K562 (cell line): Measurements from ENCODE around the gene MYRIP. TPM values are rescaled to one million over a fixed set of nuclear protein-coding genes. Genes with fewer than 3 reads are reported as not detected.

Experiments
- ATAC-seq: fragments of 200-7000 bp; cut with Tn5 transposase; 3 replicates; pipeline ENCODE4 v1.9.1; 2020; ENCODE audit warnings: moderate library complexity
- BruUV-seq: library from RNA; stranded (reverse); fragments of 400-500 nt; replicated peaks from 2 replicates; lab custom pipeline; 2021; lab: Mats Ljungman, UMichigan
- CTCF ChIA-PET: fragments of 300-600 bp; formaldehyde crosslinking; extraction: SDS; loops from one replicate; lab custom pipeline; 2021; ENCODE audit warnings: low intra/inter-chr PET ratio; lab: Yijun Ruan, JAX
- POLR2A ChIA-PET: fragments of 300-600, 350-650 bp; sonication (Branson Sonifier 250); formaldehyde crosslinking; extraction: SDS; loops from one replicate; lab custom pipeline; 2021; ENCODE audit warnings: antibody characterized with exemption, inconsistent platforms; lab: Yijun Ruan, JAX
- DNase-seq, 4 experiments: peaks; one replicate each; pipeline versions ENCODE4 v3.0.0 to v3.0.0-alpha.2; 2011 to 2018; ENCODE audit warnings: low spot score in 3 of 4, mixed read lengths in 3 of 4; ENCODE audit errors: extremely low read depth in 1 of 4
- FAIRE-seq: peaks from 2 replicates; lab custom pipeline; 2011; peaks lifted over from hg19 to GRCh38; lab: Jason Lieb, UNC
- H2AFZ ChIP-seq: 2 replicates; pipeline ENCODE4 v1.6.0; 2011; ENCODE audit warnings: low read depth, low read length, control low read depth, inconsistent platforms
- H3K27ac ChIP-seq: fragments of 200-600 bp; 3 replicates; pipeline ENCODE4 v1.8.0; 2011; ENCODE audit warnings: low read depth, mild to moderate bottlenecking, control low read depth, inconsistent platforms, low read length, moderate library complexity, mixed read lengths; ENCODE audit errors: extremely low read depth
- H3K27me3 ChIP-seq, 2 experiments: fragments of 300-600 bp in 1 of 2; 2 replicates in 1 of 2; 3 replicates in 1 of 2; pipeline versions ENCODE4 v1.6.0 to v1.8.0; 2011; ENCODE audit warnings: inconsistent platforms in 2 of 2, low read length in 2 of 2, mild to moderate bottlenecking in 1 of 2, mixed read lengths in 1 of 2, moderate library complexity in 1 of 2; ENCODE audit not compliant: control insufficient read depth in 2 of 2, insufficient read depth in 2 of 2
- H3K36me3 ChIP-seq: fragments of 300-600 bp; 3 replicates; pipeline ENCODE4 v1.8.0; 2011; ENCODE audit warnings: mild to moderate bottlenecking, low read length, inconsistent platforms; ENCODE audit not compliant: control insufficient read depth, insufficient read depth
- H3K4me1 ChIP-seq, 2 experiments: fragments of 200-600 bp in 1 of 2; replicated peaks in 1 of 2; 2 replicates in 1 of 2; 3 replicates in 1 of 2; pipeline versions ENCODE4 v1.5.1 to v1.8.0; 2011; ENCODE audit warnings: inconsistent platforms in 2 of 2, low read length in 2 of 2, mild to moderate bottlenecking in 1 of 2, mixed read lengths in 1 of 2, moderate library complexity in 1 of 2; ENCODE audit not compliant: control insufficient read depth in 2 of 2, insufficient read depth in 2 of 2
- H3K4me2 ChIP-seq: 2 replicates; pipeline ENCODE4 v1.6.1; 2011; ENCODE audit warnings: low read length, control low read depth, inconsistent platforms, mixed read lengths; ENCODE audit not compliant: insufficient read depth
- H3K4me3 ChIP-seq: fragments of 200-600 bp; sonication (generic), shearing (Covaris generic); 2 replicates; pipeline ENCODE4 v1.5.1; 2016; ENCODE audit warnings: control low read depth, inconsistent platforms
- H3K79me2 ChIP-seq: fragments of 200-600 bp; 3 replicates; pipeline ENCODE4 v1.8.0; 2011; ENCODE audit warnings: low read length, inconsistent platforms; ENCODE audit not compliant: control insufficient read depth, insufficient read depth
- H3K9ac ChIP-seq, 2 experiments: 2 replicates each; pipeline versions ENCODE4 v1.6.0 to v1.6.1; 2011; ENCODE audit warnings: low read depth in 2 of 2, low read length in 2 of 2, control low read depth in 1 of 2, inconsistent platforms in 1 of 2, mild to moderate bottlenecking in 1 of 2, mixed read lengths in 1 of 2; ENCODE audit not compliant: insufficient read depth in 1 of 2
- H3K9me1 ChIP-seq: one replicate; pipeline ENCODE4 v1.6.0; 2011; ENCODE audit warnings: inconsistent platforms, mild to moderate bottlenecking, low read length, moderate library complexity; ENCODE audit not compliant: control insufficient read depth, insufficient read depth
- H3K9me3 ChIP-seq: replicated peaks from 2 replicates; pipeline ENCODE4 v1.5.1; 2011; ENCODE audit warnings: low read depth, low read length, inconsistent platforms; ENCODE audit not compliant: control insufficient read depth, insufficient read depth
- H4K20me1 ChIP-seq: replicated peaks from 2 replicates; pipeline ENCODE4 v1.6.1; 2011; ENCODE audit warnings: low read length, inconsistent platforms, mixed read lengths; ENCODE audit not compliant: control insufficient read depth, insufficient read depth
- EP400 ChIP-seq: fragments of 450-650 bp; IDR thresholded peaks from 2 replicates; pipeline ENCODE4 v1.6.1; 2017; ENCODE audit warnings: antibody characterized with exemption, mild to moderate bottlenecking, moderate library complexity
- GABPA ChIP-seq: fragments of 200-800 bp; sonication (Bioruptor generic); conservative IDR thresholded peaks from 2 replicates; pipeline ENCODE4 v1.6.1; 2016; ENCODE audit warnings: low read depth, missing genetic modification characterization, missing compliant biosample characterization
- HNRNPUL1 ChIP-seq: fragments of 200-400 bp; formaldehyde crosslinking; IDR thresholded peaks from 2 replicates; pipeline ENCODE4 v1.6.1; 2017; ENCODE audit warnings: low read length
- WGBS: fragments of 100-300 bp; shearing (Covaris generic); methylation state at CpG from one replicate; pipeline ENCODE4 v1.1.6; 2016; ENCODE audit warnings: low coverage, mixed read lengths; ENCODE audit not compliant: insufficient coverage; ENCODE audit errors: missing lambda C conversion rate; 5-methylcytosine and 5-hydroxymethylcytosine counted together
- in situ Hi-C: fragments of 300-500 bp; cut with MboI; formaldehyde crosslinking; loops from 4 replicates; pipeline ENCODE4 v1.15.0; 2018; ENCODE audit warnings: inconsistent platforms, mixed read lengths
- intact Hi-C: fragments of 100-400 bp; cut with micrococcal nuclease; formaldehyde crosslinking; loops from 2 replicates; pipeline ENCODE4 v1.14.2; 2022
- polyA plus RNA-seq, 8 experiments: library from polyadenylated mRNA; depleted of rRNA in 4 of 8; stranded (reverse) in 5 of 8; unstranded in 3 of 8; fragments of >200 nt; fragmentation: Nextera tagmentation in 2 of 8; fragmentation: Illumina TruSeq in 1 of 8; extraction: Ambion mirVana in 2 of 8; extraction: Trizol in 1 of 8; gene quantifications; 2 replicates each; pipeline versions ENCODE4 v1.2.1 to v1.2.3, GENCODE V29; 2011 to 2014; ENCODE audit warnings: inconsistent platforms in 1 of 8, missing spikeins in 1 of 8
- total RNA-seq, 7 experiments: library from RNA; depleted of rRNA in 6 of 7; stranded (reverse); fragments of >200 nt in 6 of 7; fragmentation: Illumina TruSeq in 2 of 7; extraction: Trizol in 2 of 7; gene quantifications; 2 replicates each; pipeline versions ENCODE4 v1.2.1 to v1.2.3, GENCODE V29; 2011 to 2021; ENCODE audit warnings: low replicate concordance in 1 of 7

The MYRIP gene
- total and polyA plus RNA-seq, 9 of the 15 experiments (the other 6 are each of a cell fraction or from before 2014, with no cell fraction given), result 0.03 to 0.12 TPM; not detected in 7

DNA sequence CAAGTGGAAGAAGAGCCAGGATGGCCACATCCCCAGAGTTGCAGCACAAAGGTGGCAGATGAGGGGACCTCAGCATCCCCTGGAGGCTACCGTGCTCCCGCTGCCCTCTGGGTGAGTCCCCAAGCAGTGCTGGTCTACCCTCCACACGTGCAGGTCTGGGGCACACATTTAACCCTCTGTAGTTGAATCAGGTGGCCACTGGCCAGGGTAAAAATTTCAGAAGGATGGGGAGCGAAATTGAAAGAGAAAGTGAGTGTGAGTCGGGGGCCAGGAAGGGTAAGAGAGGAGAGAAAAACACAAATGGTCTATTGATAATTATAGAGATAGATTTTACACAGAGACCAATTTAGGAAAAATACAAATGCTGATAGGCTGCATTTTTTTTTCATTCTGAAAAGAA is 360.6 kb downstream of the MYRIP start:
- Histone ChIP-seq H3K4me1 (no peaks in the 10 kb centered on the region), H3K4me2 (no peak overlapping the region), H3K9me3 (no peaks in the 10 kb centered on the region), H3K9me1 (no peaks in the 10 kb centered on the region), H3K79me2 (no peaks in the 10 kb centered on the region), H3K36me3 (no peaks in the 10 kb centered on the region), H3K27me3 (peaks cover 4 to 24% of the 10 kb centered on the region in 2 experiments; a peak in 3 of 5 replicates), H3K27ac (no peak overlapping the region), H2AFZ (no peak overlapping the region), H3K9ac (no peak overlapping the region), H3K4me3 (no peak overlapping the region), H4K20me1 (no peaks in the 10 kb centered on the region)
- ATAC-seq, result no peak
- POLR2A ChIA-PET, result no interaction called here
- no peak for DNase-seq
- intact Hi-C loops, result loop anchor here (10.0 kb wide), 3 partner anchors 155 to 725 kb away; no protein-coding TSS in a partner anchor
- no peak for TF ChIP-seq HNRNPUL1
- no peak for TF ChIP-seq GABPA (tag)
- 0% methylated on average over 3 of the region's 5 CpGs for WGBS
- FAIRE-seq, result no peak
- no TSS peak for BruUV-seq
- CTCF ChIA-PET, result no interaction called here
- in situ Hi-C loops, result loop anchor here (10.0 kb wide), 1 partner anchor 625 kb away; no protein-coding TSS in a partner anchor

DNA sequence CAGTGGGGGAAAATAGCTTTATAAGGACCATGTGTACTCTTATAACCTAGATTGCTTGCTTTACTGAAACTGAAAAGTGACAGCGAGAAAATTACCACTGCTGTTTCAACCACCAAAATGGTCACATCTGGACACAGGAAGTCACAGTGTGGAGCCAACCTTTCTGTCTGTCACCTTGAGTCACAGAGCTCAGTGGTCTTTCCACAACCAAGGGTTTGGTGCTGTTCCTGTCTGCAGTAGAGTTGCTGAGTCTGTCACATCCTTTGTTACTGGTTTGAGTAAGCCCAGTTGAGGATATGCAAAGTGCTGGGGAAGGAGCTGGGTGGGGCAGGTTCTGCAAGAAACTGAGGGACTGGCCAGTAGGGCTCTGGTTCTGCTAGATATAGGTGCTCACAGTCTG is 361.0 kb downstream of the MYRIP start:
- DNase-seq (no peak), ATAC-seq (no peak), FAIRE-seq (no peak)
- Histone ChIP-seq H3K27me3 (peaks cover 4 to 27% of the 10 kb centered on the region in 2 experiments; a peak in 3 of 5 replicates), H3K27ac (no peak overlapping the region), H3K36me3 (no peaks in the 10 kb centered on the region), H4K20me1 (no peaks in the 10 kb centered on the region), H3K4me2 (no peak overlapping the region), H2AFZ (no peak overlapping the region), H3K4me3 (no peak overlapping the region), H3K9me3 (no peaks in the 10 kb centered on the region), H3K4me1 (no peaks in the 10 kb centered on the region), H3K79me2 (no peaks in the 10 kb centered on the region), H3K9ac (no peak overlapping the region), H3K9me1 (no peaks in the 10 kb centered on the region)
- 0% methylated on average over 1 of the region's 1 CpG for WGBS
- TF ChIP-seq EP400, result no peak
- in situ Hi-C loops, result loop anchor here (10.0 kb wide), 1 partner anchor 626 kb away; no protein-coding TSS in a partner anchor
- ChIA-PET POLR2A (interaction anchor here (0.5 kb wide), 1 partner anchor 21 kb away, joined by 3 read pairs; no protein-coding TSS in a partner anchor), CTCF (no interaction called here)
- no TSS peak for BruUV-seq
- intact Hi-C loops, result loop anchor here (10.0 kb wide), 3 partner anchors 156 to 726 kb away; no protein-coding TSS in a partner anchor
